GM19025 (cell line): ENCODE measurements around the gene SPRR2D.
"Not testable (repeated sequence)": the region's sequence is repeated elsewhere in the genome, so short reads cannot be mapped to it uniquely, and the experiment has no call there.

Source experiments
- ATAC-seq: cut with Tn5 transposase; IDR thresholded peaks from one replicate; pipeline ENCODE4 v1.9.1; 2021; ENCODE audit warnings: mild to moderate bottlenecking, low read depth, moderate library complexity; ENCODE audit not compliant: unreplicated experiment

SPRR2D gene

GRCh38 chr1:153021829-153022228, 19.1 kb downstream of the SPRR2D start:
- not testable (repeated sequence) for ATAC-seq

DNA sequence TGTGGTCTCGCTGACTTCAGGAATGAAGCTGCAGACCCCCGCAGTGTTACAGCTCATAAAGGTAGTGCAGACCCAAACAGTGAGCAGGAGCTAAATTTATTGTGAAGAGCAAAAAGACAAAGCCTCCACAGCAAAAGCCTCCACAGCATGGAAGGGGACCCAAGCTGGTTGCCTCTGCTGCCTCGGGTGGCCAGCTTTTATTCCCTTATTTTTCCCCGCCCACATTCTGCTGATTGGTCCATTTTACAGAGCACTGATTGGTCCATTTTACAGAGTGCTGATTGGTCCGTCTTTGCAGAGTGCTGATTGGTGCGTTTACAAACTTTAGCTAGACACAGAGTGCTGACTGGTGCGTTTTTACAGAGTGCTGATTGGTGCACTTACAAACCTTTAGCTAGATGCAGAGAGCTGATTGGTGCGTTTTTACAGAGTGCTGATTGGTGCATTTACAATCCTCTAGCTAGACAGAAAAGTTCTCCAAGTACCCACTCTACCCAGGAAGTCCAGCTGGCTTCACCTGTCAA, 29.6 kb downstream of the SPRR2D start:
- ATAC-seq = not testable (repeated sequence)

DNA sequence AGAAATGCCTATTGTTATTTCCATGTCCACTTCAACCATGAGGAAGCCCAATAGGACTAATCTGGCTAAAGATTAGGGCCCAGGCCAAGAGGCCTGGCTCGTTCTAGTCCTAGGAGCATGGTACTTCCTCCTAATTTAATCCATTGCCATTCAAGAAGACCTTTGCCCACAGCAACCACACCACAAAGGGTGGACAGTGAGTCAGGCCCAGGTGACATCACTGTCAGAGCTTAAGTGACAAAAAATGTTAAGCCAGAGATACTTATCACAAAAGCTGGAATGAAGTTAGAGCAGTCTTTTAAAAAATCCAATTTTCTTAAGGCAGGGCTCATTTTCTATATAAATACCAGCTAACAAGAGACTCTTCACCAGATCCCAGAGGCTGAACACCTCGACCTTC, 39.5 kb downstream of the SPRR2D start, which contains the start of gene SPRR3:
SPRR3 (plus strand) TSS at position 368 of the 400 bp plus-strand sequence. CDS start 1,272 bp downstream, outside the sequence.
- ATAC-seq = no peak

DNA sequence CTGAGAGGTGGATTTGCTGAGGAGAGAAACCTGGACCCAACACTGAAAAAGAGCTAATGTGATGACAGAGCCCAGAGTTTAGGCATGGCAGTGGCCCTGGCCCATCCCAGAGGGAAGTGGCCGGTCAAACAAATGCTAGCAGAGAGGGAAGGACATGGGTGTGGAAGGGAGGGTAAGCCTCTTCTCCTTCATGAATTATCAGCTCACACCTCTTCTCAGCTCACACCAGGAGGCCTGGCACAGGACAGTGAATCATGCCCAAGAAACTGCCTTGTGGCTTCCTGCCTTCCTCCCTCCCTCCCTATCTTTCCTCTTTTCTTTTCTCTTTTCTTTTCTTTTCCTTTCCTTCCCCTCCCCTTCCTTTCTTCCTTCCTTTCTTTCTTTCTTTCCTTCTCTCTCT, 40.6 kb downstream of the SPRR2D start:
- no peak for ATAC-seq

GRCh38 chr1:152999818-153000217, 41.1 kb downstream of the SPRR2D start:
- ATAC-seq = no peak

DNA sequence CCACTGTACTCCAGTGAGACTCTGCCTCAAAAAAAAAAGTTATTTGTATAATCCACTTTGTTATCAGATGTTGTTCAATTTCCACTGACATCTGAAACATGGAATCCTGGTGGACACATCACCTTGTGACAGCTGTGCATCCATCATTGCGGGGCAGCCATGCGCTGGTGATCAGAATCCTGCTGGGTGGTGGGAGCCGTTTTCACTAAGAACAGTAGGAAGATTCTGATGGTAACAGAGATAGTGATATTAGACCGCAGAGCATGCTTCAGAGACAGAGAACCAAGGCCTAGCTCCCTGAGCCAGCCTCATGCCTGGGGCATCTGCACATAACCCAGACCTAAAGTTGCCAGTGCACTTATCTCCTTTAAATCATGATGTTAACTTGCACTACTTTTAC, 42.4 kb downstream of the SPRR2D start:
- no peak for ATAC-seq

- ATAC-seq = no peak
These were observed 43.0 kb downstream of the SPRR2D start for GRCh38 chr1:152997901-152998300.

DNA sequence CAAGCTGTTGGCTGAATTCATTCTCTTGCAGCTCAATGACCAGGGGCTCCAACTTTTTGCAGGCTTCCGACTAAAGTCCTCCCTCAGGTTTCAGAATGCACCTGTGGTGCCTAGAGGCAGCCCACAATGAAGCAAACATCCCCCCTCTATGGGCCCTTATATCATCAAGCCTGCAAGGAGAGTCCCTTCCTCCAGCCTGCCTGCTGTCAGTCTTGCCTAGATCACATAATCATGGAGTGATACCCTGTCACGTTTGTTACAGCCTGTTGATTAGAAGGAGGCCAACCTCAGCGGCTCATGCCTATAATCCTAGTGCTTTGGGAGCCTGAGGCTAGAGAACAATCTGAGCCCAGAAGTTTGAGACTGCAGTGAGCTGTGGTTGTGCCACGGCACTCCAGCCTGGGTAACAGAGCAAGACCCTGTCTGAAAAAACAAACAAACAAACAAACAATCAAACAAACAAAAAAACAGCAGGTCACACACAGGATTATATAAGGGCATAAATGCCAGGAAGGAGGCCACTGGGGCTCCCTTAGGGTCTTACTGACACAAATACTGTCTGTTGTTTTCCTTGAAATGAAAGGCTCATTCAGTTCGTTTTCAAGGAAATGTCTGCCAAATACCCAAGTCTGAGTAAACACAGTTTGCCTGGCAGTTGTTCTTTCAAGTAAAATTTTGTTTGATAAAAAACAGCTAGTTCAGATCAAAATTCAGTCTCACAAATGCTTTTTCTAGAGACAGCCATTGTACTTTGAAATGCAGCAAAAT, 44.1 kb downstream of the SPRR2D start:
- ATAC-seq = no peak

DNA sequence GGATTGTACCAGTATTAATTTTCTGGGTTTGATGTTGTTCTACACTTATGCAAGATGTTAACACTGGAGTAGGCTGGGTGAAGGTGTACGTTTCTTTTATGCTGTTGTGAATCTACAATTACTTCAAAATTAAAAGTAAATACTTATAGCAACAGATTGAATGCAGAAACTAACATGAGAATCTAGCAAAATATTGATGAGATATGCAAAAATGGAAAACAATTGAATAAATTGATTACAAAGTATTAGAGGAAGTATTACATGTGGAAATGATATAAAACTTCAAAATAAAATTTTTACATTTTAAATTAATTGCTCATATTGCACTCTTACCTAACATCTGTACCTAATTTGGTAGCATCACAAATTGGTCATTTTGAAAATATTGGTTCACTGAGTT, 45.1 kb downstream of the SPRR2D start:
- ATAC-seq = no peak

- no peak for ATAC-seq
These were observed 47.7 kb downstream of the SPRR2D start for GRCh38 chr1:152993186-152993585.
